CD8-positive, alpha-beta T cell (primary cell): ENCODE results near the gene OR11H7. TPM values are rescaled to one million over a fixed set of nuclear protein-coding genes. Genes with fewer than 3 reads are reported as not detected.

Experiments
- total RNA-seq, 46 experiments: library from RNA in 2 of 46; stranded (reverse) in 2 of 46; gene quantifications; one replicate each; pipeline ENCODE4 v1.2.3 and lab custom pipeline; 2021 to 2026

The OR11H7 gene
- total RNA-seq, 2 experiments from 2014 or later = not detected

Other genes with a start within 250 kb of the OR11H7 start
- gene OR4Q2, start 226.8 kb upstream of the OR11H7 start, total RNA-seq = not detected
- not detected for gene OR4K14, start 209.7 kb upstream of the OR11H7 start, total RNA-seq
- gene OR4K13, start 192.9 kb upstream of the OR11H7 start, total RNA-seq = not detected
- not detected for gene OR4L1, start 168.9 kb upstream of the OR11H7 start, total RNA-seq
- gene OR4K17, start 118.2 kb upstream of the OR11H7 start, total RNA-seq = not detected
- gene OR4N5, start 90.2 kb upstream of the OR11H7 start, total RNA-seq = not detected
- not detected for gene OR11G2, start 38.1 kb upstream of the OR11H7 start, total RNA-seq
- not detected for gene OR11H6, start 5.3 kb upstream of the OR11H7 start, total RNA-seq
- gene OR11H4, start 10.3 kb downstream of the OR11H7 start, total RNA-seq = not detected
- 1 to 10 TPM; 9.2 to 9.9 TPM for gene TTC5, start 77.0 kb downstream of the OR11H7 start, total RNA-seq
- gene CCNB1IP1, start 104.3 kb downstream of the OR11H7 start, total RNA-seq = 10 to 100 TPM; 26.9 to 28.0 TPM
- gene PARP2, start 114.7 kb downstream of the OR11H7 start, total RNA-seq = 10 to 100 TPM; 15.9 to 16.5 TPM
- 10 to 100 TPM; 16.9 to 20.2 TPM for gene TEP1, start 184.5 kb downstream of the OR11H7 start, total RNA-seq
- gene KLHL33, start 207.2 kb downstream of the OR11H7 start, total RNA-seq = under 1 TPM; 0.11 to 0.19 TPM
- 10 to 100 TPM; 40.7 to 47.4 TPM for gene OSGEP, start 225.8 kb downstream of the OR11H7 start, total RNA-seq
- gene APEX1, start 226.2 kb downstream of the OR11H7 start, total RNA-seq = 100 to 1,000 TPM; 120 to 123 TPM
- 100 to 1,000 TPM in 1 of 2 experiments, 10 to 100 TPM in 1; 87.7 to 105 TPM for gene PIP4P1, start 232.5 kb downstream of the OR11H7 start, total RNA-seq
- 10 to 100 TPM; 59.6 to 62.1 TPM for gene PNP, start 240.4 kb downstream of the OR11H7 start, total RNA-seq